NT2/D1 (cell line): ENCODE measurements around the gene ASPHD2.

ENCODE experiments used
- SUZ12 ChIP-seq: IDR thresholded peaks from 2 replicates; pipeline ENCODE4 v1.6.1; 2011; ENCODE audit not compliant: insufficient read length, insufficient read depth; ENCODE audit errors: extremely low read depth
- YY1 ChIP-seq: IDR thresholded peaks from 2 replicates; pipeline ENCODE4 v1.6.1; 2011; ENCODE audit not compliant: insufficient read length, insufficient read depth

DNA sequence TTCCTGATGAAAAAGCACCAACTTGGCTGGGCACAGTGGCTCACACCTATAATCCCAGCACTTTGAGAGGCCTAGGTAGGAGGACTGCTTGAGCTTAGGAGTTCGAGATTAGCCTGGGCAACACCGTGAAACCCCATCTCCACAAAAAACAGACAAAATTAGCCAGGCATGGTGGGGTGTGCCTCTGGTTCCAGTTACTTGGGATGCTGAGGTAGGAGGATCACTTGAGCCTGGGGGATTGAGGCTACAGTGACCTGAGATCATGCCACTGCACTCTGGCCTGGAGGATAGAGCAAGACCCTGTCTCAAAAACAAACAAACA, 51.5 kb downstream of the ASPHD2 start:
- TF ChIP-seq YY1 (no peak), SUZ12 (no peak)
